Ovary (tissue), 9 donors: Measurements from ENCODE around the gene RILPL1. TPM values are rescaled to one million over a fixed set of nuclear protein-coding genes. Genes with fewer than 3 reads are reported as not detected.

Experiments
- DNase-seq, 5 donors: peaks; one replicate each; pipeline ENCODE4 v3.0.0-alpha.2; 2019 to 2020
- H3K27ac ChIP-seq, 2 donors: fragments of 200-600 bp; one replicate each; pipeline versions ENCODE4 v1.5.1 to v1.8.0; 2019 to 2022
- H3K27me3 ChIP-seq: fragments of 200-600 bp; one replicate; pipeline ENCODE4 v1.8.0; 2022
- H3K36me3 ChIP-seq: fragments of 200-600 bp; sonication (generic); one replicate; pipeline ENCODE4 v1.5.1; 2019
- H3K4me1 ChIP-seq: one replicate; pipeline ENCODE4 v1.8.1; 2013; ENCODE audit warnings: mild to moderate bottlenecking, moderate library complexity; ENCODE audit not compliant: insufficient read depth
- H3K4me3 ChIP-seq: fragments of 200-600 bp; sonication (generic); one replicate; pipeline ENCODE4 v1.5.1; 2017
- H3K9me3 ChIP-seq, 2 donors: fragments of 200-600 bp in 1 of 2; sonication (generic) in 1 of 2; one replicate each; pipeline versions ENCODE4 v1.5.1 to v1.8.1; 2013 to 2019; ENCODE audit warnings: mild to moderate bottlenecking in 1 of 2, moderate library complexity in 1 of 2
- EP300 ChIP-seq: sonication (generic); formaldehyde crosslinking; IDR thresholded peaks from one replicate; pipeline ENCODE4 v1.6.1; 2017; ENCODE audit warnings: antibody characterized with exemption
- POLR2A ChIP-seq: fragments of 450-650 bp; IDR thresholded peaks from one replicate; pipeline ENCODE4 v1.6.1; 2017; ENCODE audit warnings: antibody characterized with exemption, mild to moderate bottlenecking, moderate library complexity
- WGBS, 3 donors: extraction: QIAGEN DNeasy Blood & Tissue Kit in 1 of 3; methylation state at CpG; one replicate each; pipeline versions ENCODE4 v1.1.5 to v1.1.7; 2013 to 2017; 5-methylcytosine and 5-hydroxymethylcytosine counted together
- intact Hi-C, 4 donors: fragments of 100-400 bp; cut with DNase I; formaldehyde crosslinking; loops; one replicate each; pipeline versions ENCODE4 v1.11.0 to v1.15.1; 2022 to 2023
- polyA plus RNA-seq, 2 donors: library from polyadenylated mRNA; stranded (reverse); fragments of 200-250 nt in 1 of 2; fragments of 350-450 nt in 1 of 2; fragmentation: Illumina TruSeq in 1 of 2; extraction: RNeasy Lipid Tissue Mini Kit (QIAGEN cat#74804) in 1 of 2; gene quantifications; one replicate each; pipeline ENCODE4 v1.2.3, GENCODE V29; 2013 to 2014
- total RNA-seq, 7 donors: library from RNA; depleted of rRNA in 2 of 7; stranded (reverse); fragments of >200 nt in 2 of 7; fragmentation: NEBNext Ultra II Directional in 3 of 7; extraction: Animal tissue kit (Norgen Biotek cat#: 25700) in 3 of 7; gene quantifications; one replicate each; pipeline versions ENCODE4 v1.1.0 to v1.2.4, GENCODE V29; 2016 to 2023
- TF ChIP-seq, protein P1 (sequence below), 3 donors: fragments of 450-650 bp in 2 of 3; fragments of 200-600 bp in 1 of 3; IDR thresholded peaks; one replicate each; pipeline versions ENCODE4 v1.5.1 to v1.8.0; 2016 to 2022; ENCODE audit warnings: antibody characterized with exemption in 3 of 3, mild to moderate bottlenecking in 1 of 3
- donor health status: DM: no; HTN: no; CAD: no; lungs with moderate emphysema.
- donor health status: DM: no; HTN: no; CAD: no.
- donor health status: Bipolar disorder and iron deficiency.
- donor health status: DM: yes; HTN: yes; CAD: no.
- donor health status: DM: no; HTN: no; CAD: no.
- donor health status: DM: yes; HTN: yes; CAD: no.

The RILPL1 gene
- total and polyA plus RNA-seq, 9 donors, result 9.8 to 25.1 (median 18.9) TPM

DNA sequence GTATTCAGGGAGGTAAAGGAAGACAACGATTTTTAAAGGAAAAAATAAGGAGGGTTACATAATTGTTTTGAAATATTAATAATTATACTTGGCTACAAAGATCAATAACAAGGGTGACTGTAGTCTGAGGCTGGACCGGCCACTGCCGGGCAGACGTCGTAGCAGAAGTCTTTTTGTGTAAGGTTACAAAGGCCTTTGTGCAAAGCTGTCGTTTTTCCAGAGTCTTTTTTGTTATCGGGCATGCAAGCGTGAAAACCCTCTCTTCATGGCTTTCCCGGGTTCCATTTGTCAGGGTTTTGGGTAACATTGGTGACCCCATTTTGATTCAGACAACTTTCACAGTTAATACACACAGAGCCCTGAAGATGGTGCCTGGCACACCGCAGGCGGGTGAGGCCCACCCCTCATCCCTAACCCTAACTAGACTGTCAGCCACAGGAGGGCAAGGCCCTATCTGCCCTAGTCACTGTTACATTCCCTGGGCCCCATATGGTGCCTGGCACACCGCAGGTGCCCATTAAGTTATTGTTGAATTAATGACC is 31.3 kb downstream of the RILPL1 start:
- H3K9me3 ChIP-seq, result no peaks in the 10 kb centered on the region
- H3K27me3 ChIP-seq, result no peaks in the 10 kb centered on the region
- no peaks in the 10 kb centered on the region for H3K36me3 ChIP-seq
- WGBS, 3 donors, result 86 to 91% (median 90%) methylated on average over 12 of the region's 12 CpGs
- intact Hi-C loops, result loop anchor here in 1 of 4 donors (5.0 kb wide), 1 partner anchor 340 kb away; no protein-coding TSS in a partner anchor
- H3K27ac ChIP-seq, result no peak overlapping the region
- no peak overlapping the region for H3K4me3 ChIP-seq
- no peaks in the 10 kb centered on the region for H3K4me1 ChIP-seq
- TF ChIP-seq, protein P1, sequence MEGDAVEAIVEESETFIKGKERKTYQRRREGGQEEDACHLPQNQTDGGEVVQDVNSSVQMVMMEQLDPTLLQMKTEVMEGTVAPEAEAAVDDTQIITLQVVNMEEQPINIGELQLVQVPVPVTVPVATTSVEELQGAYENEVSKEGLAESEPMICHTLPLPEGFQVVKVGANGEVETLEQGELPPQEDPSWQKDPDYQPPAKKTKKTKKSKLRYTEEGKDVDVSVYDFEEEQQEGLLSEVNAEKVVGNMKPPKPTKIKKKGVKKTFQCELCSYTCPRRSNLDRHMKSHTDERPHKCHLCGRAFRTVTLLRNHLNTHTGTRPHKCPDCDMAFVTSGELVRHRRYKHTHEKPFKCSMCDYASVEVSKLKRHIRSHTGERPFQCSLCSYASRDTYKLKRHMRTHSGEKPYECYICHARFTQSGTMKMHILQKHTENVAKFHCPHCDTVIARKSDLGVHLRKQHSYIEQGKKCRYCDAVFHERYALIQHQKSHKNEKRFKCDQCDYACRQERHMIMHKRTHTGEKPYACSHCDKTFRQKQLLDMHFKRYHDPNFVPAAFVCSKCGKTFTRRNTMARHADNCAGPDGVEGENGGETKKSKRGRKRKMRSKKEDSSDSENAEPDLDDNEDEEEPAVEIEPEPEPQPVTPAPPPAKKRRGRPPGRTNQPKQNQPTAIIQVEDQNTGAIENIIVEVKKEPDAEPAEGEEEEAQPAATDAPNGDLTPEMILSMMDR (IDR thresholded peaks at IDR 0.05), result no peak
- TF ChIP-seq EP300 (no peak), POLR2A (no peak)
- DNase-seq, result no peak

GRCh38 chr12:123499332-123499731 is 34.2 kb downstream of the RILPL1 start:
- DNase-seq, result no peak
- Histone ChIP-seq H3K4me3 (no peak overlapping the region), H3K9me3 (no peaks in the 10 kb centered on the region), H3K27ac (no peak overlapping the region), H3K27me3 (no peaks in the 10 kb centered on the region), H3K36me3 (no peaks in the 10 kb centered on the region), H3K4me1 (no peaks in the 10 kb centered on the region)
- intact Hi-C loops, result no loop called here
- TF ChIP-seq, protein P1 (IDR thresholded peaks at IDR 0.05), result no peak
- TF ChIP-seq POLR2A (no peak), EP300 (no peak)
- 89 to 94% (median 91%) methylated on average over 16 of the region's 16 CpGs for WGBS, 3 donors

- DNase-seq, result no peak
- intact Hi-C loops, result no loop called here
- H3K27me3 ChIP-seq, result no peaks in the 10 kb centered on the region
- TF ChIP-seq POLR2A, result no peak
- TF ChIP-seq, protein P1 (IDR thresholded peaks at IDR 0.05), result no peak
- no peak for TF ChIP-seq EP300
- WGBS, 3 donors, result 90 to 92% (median 91%) methylated on average over 13 of the region's 13 CpGs
- H3K36me3 ChIP-seq, result no peaks in the 10 kb centered on the region
- no peaks in the 10 kb centered on the region for H3K4me1 ChIP-seq
- no peak overlapping the region for H3K27ac ChIP-seq
- no peak overlapping the region for H3K4me3 ChIP-seq
- H3K9me3 ChIP-seq, result no peaks in the 10 kb centered on the region
Observed at GRCh38 chr12:123498126-123498825, 35.2 kb downstream of the RILPL1 start.

DNA sequence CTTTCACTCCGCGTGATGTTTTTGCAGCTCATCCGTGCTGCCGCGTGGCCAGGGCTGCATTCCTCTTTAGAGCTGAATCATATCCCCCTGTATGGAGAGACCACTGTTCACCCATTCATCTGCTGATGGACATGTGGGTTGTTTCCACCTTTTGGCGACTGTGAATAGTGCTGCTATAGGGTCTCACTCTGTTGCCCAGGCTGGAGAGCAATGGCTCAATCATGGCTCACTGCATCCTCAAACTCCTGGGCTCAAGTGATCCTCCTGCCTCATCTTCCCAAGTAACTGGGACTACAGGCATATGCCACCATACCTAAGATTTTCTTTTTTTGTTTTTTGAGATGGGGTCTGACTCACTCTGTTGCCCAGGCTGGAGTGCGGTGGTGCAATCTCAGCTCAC is 36.5 kb downstream of the RILPL1 start:
- DNase-seq, result no peak
- intact Hi-C loops, result no loop called here
- Histone ChIP-seq H3K27me3 (no peaks in the 10 kb centered on the region), H3K4me1 (no peaks in the 10 kb centered on the region), H3K27ac (no peak overlapping the region), H3K36me3 (no peaks in the 10 kb centered on the region), H3K4me3 (no peak overlapping the region), H3K9me3 (no peaks in the 10 kb centered on the region)
- no peak for TF ChIP-seq EP300
- TF ChIP-seq, protein P1 (IDR thresholded peaks at IDR 0.05), result no peak
- no peak for TF ChIP-seq POLR2A
- WGBS, 3 donors, result 93 to 96% (median 94%) methylated on average over 7 of the region's 7 CpGs
